Panc1 (cell line): Measurements from ENCODE around the gene RASEF.

Experiments used
- TCF7L2 ChIP-seq: IDR thresholded peaks from 2 replicates; pipeline ENCODE4 v1.6.1; 2011; ENCODE audit warnings: mild to moderate bottlenecking, low read depth, low read length, inconsistent platforms
- TF ChIP-seq, protein P1 (sequence below): fragments of 450-650 bp; IDR thresholded peaks from 2 replicates; pipeline ENCODE4 v1.5.1; 2017; ENCODE audit warnings: mild to moderate bottlenecking

DNA sequence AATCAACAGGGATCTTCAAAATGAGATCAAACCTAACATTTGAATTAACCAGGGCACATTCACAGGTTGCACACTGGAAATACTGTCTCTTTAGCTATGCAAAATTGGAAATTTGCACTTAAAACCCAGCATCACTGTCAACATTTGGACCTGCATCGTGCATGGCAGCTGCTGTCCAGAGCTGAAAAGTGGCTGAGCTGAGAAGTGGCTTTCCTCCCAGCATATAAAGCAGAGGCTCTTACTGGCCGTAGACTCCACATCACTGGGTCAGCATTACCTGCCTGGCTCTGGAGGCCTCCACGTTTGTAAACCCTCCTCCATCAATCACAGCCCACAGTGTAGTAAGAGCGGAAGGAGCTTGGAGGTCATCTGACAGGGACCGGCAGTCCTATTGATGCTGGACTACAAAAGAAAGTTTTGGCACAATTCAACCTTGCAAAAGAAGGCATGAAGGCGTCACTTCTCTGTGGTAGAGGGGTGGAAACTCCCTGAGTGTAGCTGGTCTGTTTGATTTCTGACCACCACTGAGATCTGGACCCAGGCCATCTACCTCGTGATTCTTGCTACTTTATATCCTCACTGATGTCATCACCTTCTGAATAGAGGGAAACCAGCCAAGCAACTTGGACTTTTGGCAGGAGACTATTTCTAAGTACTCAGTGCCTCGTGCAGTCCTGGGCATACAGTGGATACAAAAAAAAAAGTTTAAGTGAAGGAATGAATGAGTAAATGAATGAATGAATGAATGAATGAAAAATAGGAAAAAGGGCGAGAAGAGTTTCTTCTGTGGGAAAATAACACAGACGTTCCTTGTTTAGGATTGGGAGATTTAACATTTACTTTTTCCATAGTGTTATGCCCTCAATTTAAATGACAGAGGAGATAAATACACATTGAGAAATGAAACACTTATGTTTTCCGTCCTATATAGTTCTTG lies 14.8 kb downstream of the RASEF start:
- TF ChIP-seq, protein P1, sequence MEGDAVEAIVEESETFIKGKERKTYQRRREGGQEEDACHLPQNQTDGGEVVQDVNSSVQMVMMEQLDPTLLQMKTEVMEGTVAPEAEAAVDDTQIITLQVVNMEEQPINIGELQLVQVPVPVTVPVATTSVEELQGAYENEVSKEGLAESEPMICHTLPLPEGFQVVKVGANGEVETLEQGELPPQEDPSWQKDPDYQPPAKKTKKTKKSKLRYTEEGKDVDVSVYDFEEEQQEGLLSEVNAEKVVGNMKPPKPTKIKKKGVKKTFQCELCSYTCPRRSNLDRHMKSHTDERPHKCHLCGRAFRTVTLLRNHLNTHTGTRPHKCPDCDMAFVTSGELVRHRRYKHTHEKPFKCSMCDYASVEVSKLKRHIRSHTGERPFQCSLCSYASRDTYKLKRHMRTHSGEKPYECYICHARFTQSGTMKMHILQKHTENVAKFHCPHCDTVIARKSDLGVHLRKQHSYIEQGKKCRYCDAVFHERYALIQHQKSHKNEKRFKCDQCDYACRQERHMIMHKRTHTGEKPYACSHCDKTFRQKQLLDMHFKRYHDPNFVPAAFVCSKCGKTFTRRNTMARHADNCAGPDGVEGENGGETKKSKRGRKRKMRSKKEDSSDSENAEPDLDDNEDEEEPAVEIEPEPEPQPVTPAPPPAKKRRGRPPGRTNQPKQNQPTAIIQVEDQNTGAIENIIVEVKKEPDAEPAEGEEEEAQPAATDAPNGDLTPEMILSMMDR = no peak
- no peak for TF ChIP-seq TCF7L2
